Loucy (cell line): Measurements from ENCODE around the gene IL20RB.
A peak's percentile ranks its signal among the peaks of the same experiment; 100 is the strongest.
"Not testable (repeated sequence)": the region's sequence is repeated elsewhere in the genome, so short reads cannot be mapped to it uniquely, and the experiment has no call there.

Source experiments
- H2AFZ ChIP-seq: fragments of 200-600 bp; sonication (generic); 2 replicates; pipeline ENCODE4 v1.6.0; 2016; ENCODE audit warnings: antibody characterized with exemption, mild to moderate bottlenecking, low read length, moderate library complexity
- H3F3A ChIP-seq: fragments of 200-600 bp; 2 replicates; pipeline ENCODE4 v1.6.0; 2016; ENCODE audit warnings: antibody characterized with exemption, low read depth, mild to moderate bottlenecking
- H3K27me3 ChIP-seq: fragments of 200-600 bp; sonication (generic); 2 replicates; pipeline ENCODE4 v1.6.1; 2014; ENCODE audit warnings: low read length, mild to moderate bottlenecking; ENCODE audit not compliant: insufficient read depth, poor library complexity, severe bottlenecking
- H3K36me3 ChIP-seq: fragments of 200-600 bp; sonication (generic); 2 replicates; pipeline ENCODE4 v1.6.1; 2016; ENCODE audit warnings: low read length; ENCODE audit not compliant: insufficient read depth
- H3K4me1 ChIP-seq: fragments of 200-600 bp; sonication (generic); 2 replicates; pipeline ENCODE4 v1.5.1; 2014; ENCODE audit warnings: low read length, mild to moderate bottlenecking; ENCODE audit not compliant: insufficient read depth, poor library complexity, severe bottlenecking
- H3K4me2 ChIP-seq: fragments of 200-600 bp; sonication (generic); 2 replicates; pipeline ENCODE4 v1.6.0; 2014; ENCODE audit warnings: antibody characterized with exemption, low read length, low read depth, mild to moderate bottlenecking; ENCODE audit not compliant: poor library complexity, severe bottlenecking
- H3K4me3 ChIP-seq: fragments of 200-600 bp; sonication (generic); 2 replicates; pipeline ENCODE4 v1.5.1; 2014; ENCODE audit warnings: low read length, mild to moderate bottlenecking, mixed read lengths; ENCODE audit not compliant: poor library complexity, severe bottlenecking
- H3K79me2 ChIP-seq: fragments of 200-600 bp; sonication (generic); 2 replicates; pipeline ENCODE4 v1.6.1; 2014; ENCODE audit warnings: low read length; ENCODE audit not compliant: insufficient read depth
- H3K9ac ChIP-seq: fragments of 200-600 bp; sonication (generic); 2 replicates; pipeline ENCODE4 v1.6.0; 2014; ENCODE audit warnings: mild to moderate bottlenecking, low read depth, low read length, moderate library complexity; ENCODE audit not compliant: poor library complexity, severe bottlenecking
- H3K9me2 ChIP-seq: fragments of 200-600 bp; sonication (generic); replicated peaks from 2 replicates; pipeline ENCODE4 v1.6.1; 2016; ENCODE audit warnings: low read depth, low read length, mixed read lengths
- H3K9me3 ChIP-seq: fragments of 200-600 bp; sonication (generic); 2 replicates; pipeline ENCODE4 v1.6.1; 2014; ENCODE audit warnings: mild to moderate bottlenecking, antibody characterized with exemption, low read length, low read depth; ENCODE audit not compliant: insufficient read depth
- H4K20me1 ChIP-seq: fragments of 200-600 bp; sonication (generic); 2 replicates; pipeline ENCODE4 v1.6.0; 2014; ENCODE audit warnings: antibody characterized with exemption, low read length, mild to moderate bottlenecking; ENCODE audit not compliant: insufficient read depth, poor library complexity, severe bottlenecking
- EZH2phosphoT487 ChIP-seq: fragments of 200-600 bp; IDR thresholded peaks from 2 replicates; pipeline ENCODE4 v1.6.1; 2018; ENCODE audit warnings: antibody characterized with exemption, mild to moderate bottlenecking, moderate library complexity, borderline replicate concordance
- TF ChIP-seq, protein P1 (sequence below): fragments of 200-600 bp; sonication (generic); conservative IDR thresholded peaks from 2 replicates; pipeline ENCODE4 v1.5.1; 2014; ENCODE audit warnings: mild to moderate bottlenecking, antibody characterized with exemption, low read length

IL20RB gene

DNA sequence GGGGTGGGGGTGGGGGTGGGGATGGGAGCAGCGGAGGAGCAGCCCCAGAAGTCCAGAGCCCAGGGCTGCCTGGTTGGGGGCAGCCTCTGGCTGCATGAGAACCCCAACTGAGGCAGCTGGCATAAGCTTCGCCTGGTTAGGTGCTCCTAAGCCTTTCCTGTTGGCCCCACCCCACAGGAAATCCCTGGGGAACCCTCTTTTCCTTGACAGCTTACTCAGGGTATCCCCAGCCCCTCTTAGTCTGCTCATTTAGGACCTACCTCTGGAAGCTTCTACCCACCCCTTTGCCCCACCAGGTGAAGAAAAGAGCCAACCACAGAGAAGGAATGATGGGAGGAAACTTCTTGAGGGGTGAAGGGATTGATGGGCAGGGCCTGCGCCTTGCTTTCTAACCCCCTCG, 53.4 kb downstream of the IL20RB start:
- 0 out of 2 replicates have a peak overlapping the region, but pooled peaks have one; percentile 3 for H2AFZ ChIP-seq
- H4K20me1 ChIP-seq: no peaks in the 10 kb centered on the region
- no peaks in the 10 kb centered on the region for H3K9me2 ChIP-seq
- H3K27me3 ChIP-seq: no peaks in the 10 kb centered on the region
- H3K79me2 ChIP-seq: no peaks in the 10 kb centered on the region
- H3K4me2 ChIP-seq: no peak overlapping the region
- H3K4me3 ChIP-seq: no peak overlapping the region
- peaks cover 6% of the 10 kb centered on the region for H3K4me1 ChIP-seq
- TF ChIP-seq EZH2phosphoT487: no peak
- TF ChIP-seq, protein P1, sequence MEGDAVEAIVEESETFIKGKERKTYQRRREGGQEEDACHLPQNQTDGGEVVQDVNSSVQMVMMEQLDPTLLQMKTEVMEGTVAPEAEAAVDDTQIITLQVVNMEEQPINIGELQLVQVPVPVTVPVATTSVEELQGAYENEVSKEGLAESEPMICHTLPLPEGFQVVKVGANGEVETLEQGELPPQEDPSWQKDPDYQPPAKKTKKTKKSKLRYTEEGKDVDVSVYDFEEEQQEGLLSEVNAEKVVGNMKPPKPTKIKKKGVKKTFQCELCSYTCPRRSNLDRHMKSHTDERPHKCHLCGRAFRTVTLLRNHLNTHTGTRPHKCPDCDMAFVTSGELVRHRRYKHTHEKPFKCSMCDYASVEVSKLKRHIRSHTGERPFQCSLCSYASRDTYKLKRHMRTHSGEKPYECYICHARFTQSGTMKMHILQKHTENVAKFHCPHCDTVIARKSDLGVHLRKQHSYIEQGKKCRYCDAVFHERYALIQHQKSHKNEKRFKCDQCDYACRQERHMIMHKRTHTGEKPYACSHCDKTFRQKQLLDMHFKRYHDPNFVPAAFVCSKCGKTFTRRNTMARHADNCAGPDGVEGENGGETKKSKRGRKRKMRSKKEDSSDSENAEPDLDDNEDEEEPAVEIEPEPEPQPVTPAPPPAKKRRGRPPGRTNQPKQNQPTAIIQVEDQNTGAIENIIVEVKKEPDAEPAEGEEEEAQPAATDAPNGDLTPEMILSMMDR: no peak
- H3K36me3 ChIP-seq: no peaks in the 10 kb centered on the region
- no peak overlapping the region for H3K9ac ChIP-seq
- no peaks in the 10 kb centered on the region for H3F3A ChIP-seq
- H3K9me3 ChIP-seq: no peaks in the 10 kb centered on the region

DNA sequence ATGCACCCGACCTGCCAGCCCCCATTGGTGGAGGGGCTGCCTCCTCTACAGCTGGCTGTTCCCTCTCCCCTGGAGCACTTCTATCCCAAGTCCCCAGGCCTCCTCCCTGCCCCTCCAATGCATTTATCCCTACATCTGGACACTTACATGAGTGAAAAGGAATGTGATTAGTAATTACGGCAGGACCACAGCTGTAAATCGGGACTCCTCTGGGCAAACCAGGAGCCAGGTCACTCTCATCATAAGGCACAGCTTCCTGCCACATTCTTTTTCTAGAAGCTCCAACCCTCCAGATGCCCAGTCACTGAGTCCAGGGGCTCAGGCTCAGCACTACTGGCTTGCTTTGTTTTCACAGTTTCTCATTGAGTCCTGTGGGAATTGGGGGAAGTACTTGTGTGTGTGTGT, 54.3 kb downstream of the IL20RB start:
- H3K79me2 ChIP-seq: no peaks in the 10 kb centered on the region
- TF ChIP-seq, protein P1: no peak
- no peak for TF ChIP-seq EZH2phosphoT487
- no peak overlapping the region for H2AFZ ChIP-seq
- H3K9me2 ChIP-seq: no peaks in the 10 kb centered on the region
- no peak overlapping the region for H3K4me2 ChIP-seq
- 0 out of 2 replicates have a peak, but pooled peaks cover 2% of the 10 kb centered on the region for H3F3A ChIP-seq
- H3K9me3 ChIP-seq: no peaks in the 10 kb centered on the region
- no peaks in the 10 kb centered on the region for H4K20me1 ChIP-seq
- no peaks in the 10 kb centered on the region for H3K36me3 ChIP-seq
- H3K27me3 ChIP-seq: no peaks in the 10 kb centered on the region
- H3K9ac ChIP-seq: no peak overlapping the region
- H3K4me1 ChIP-seq: peaks cover 6% of the 10 kb centered on the region
- no peak overlapping the region for H3K4me3 ChIP-seq

DNA sequence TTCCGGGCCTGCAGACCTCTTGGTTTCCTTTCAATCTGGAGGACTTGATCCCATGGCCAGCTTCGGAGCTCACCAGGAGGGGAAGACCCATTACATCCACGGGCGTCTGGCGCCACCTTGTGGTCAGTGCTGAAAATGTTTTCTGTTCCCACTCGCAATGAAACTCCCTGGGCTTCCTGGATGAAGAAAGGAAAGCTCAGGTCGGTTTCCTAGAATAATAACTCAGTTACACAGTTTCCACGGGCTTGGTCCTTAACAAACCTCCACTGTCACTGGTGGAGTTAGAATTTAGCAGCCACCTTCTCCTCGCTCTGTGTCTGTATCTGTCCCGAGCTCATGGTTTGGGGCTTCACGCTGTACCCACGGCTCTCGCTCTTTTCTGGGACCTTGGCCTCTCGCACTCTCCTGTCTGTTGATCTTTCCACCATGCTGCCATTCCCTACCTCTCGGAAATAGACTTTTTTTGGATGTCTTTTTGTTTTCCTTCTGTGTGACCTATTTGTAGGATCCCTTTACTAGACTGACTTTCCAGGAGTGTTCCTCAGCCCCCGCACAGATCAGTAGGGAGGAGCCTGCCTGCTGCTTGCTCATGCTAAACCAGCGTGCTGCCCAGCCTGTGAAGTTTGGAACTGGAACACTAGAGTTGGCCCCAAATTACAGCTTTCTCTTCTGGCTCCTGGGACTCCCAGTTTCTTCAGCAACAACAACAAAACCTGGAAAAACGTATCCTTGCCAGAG, 56.3 kb downstream of the IL20RB start:
- Histone ChIP-seq H3K9ac (peak overlapping the region; percentile 24), H3K9me3 (no peaks in the 10 kb centered on the region), H3K4me2 (peak overlapping the region; percentile 44), H3F3A (0 out of 2 replicates have a peak, but pooled peaks cover 2% of the 10 kb centered on the region), H3K36me3 (no peaks in the 10 kb centered on the region), H2AFZ (peak overlapping the region; percentile 96), H3K4me1 (peaks cover 6% of the 10 kb centered on the region), H3K27me3 (no peaks in the 10 kb centered on the region), H3K9me2 (no peaks in the 10 kb centered on the region), H3K4me3 (peak overlapping the region; percentile 45), H3K79me2 (no peaks in the 10 kb centered on the region), H4K20me1 (no peaks in the 10 kb centered on the region)
- no peak for TF ChIP-seq EZH2phosphoT487
- TF ChIP-seq, protein P1: peak; percentile 95

DNA sequence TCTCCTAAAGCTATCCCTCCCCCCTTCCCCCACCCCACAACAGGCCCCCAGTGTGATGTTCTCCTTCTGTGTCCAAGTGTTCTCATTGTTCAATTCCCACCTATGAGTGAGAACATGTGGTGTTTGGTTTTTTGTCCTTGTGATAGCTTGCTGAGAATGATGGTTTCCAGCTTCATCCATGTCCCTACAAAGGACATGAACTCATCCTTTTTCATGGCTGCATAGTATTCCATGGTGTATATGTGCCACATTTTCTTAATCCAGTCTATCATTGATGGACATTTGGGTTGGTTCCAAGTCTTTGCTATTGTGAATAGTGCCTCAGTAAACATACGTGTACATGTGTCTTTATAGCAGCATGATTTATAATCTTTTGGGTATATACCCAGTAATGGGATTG, 59.5 kb downstream of the IL20RB start:
- not testable (repeated sequence) for H3K9me2 ChIP-seq, H3K4me3 ChIP-seq, H3K79me2 ChIP-seq, H3K9ac ChIP-seq, H3K27me3 ChIP-seq, H3F3A ChIP-seq, H3K36me3 ChIP-seq, H3K9me3 ChIP-seq, H4K20me1 ChIP-seq, H3K4me2 ChIP-seq, H2AFZ ChIP-seq, H3K4me1 ChIP-seq
